ENCODE data around the gene ZBTB7A. TPM values are rescaled to one million over a fixed set of nuclear protein-coding genes. Genes with fewer than 3 reads are reported as not detected.
A peak's percentile ranks its signal among the peaks of the same experiment; 100 is the strongest.
"Not testable (repeated sequence)": the region's sequence is repeated elsewhere in the genome, so short reads cannot be mapped to it uniquely, and the experiment has no call there.

ZBTB7A gene
- total RNA-seq, 1 donor from 2014 or later: 15.3 TPM

- no peak for FAIRE-seq
- H3K36me3 ChIP-seq (ENCODE audit: control insufficient read depth, insufficient read depth, low read length): peaks cover 22% of the 10 kb centered on the region
- TF ChIP-seq CTCF (IDR thresholded peaks at IDR 0.05; ENCODE audit: insufficient read depth, low read length, severe bottlenecking): no peak
These were observed 55.9 kb downstream of the ZBTB7A start for GRCh38 chr19:4010808-4011110.

GRCh38 chr19:4009990-4010807 is 56.5 kb downstream of the ZBTB7A start:
- H3K4me3 ChIP-seq (ENCODE audit: low read depth, low read length): no peak overlapping the region
- TF ChIP-seq CTCF (IDR thresholded peaks at IDR 0.05; ENCODE audit: insufficient read depth, low read length, severe bottlenecking): no peak
- FAIRE-seq (no peak), DNase-seq (ENCODE audit: low read depth) (no peak)
- H3K27me3 ChIP-seq (ENCODE audit: control insufficient read depth, insufficient read depth, low read length): no peaks in the 10 kb centered on the region
- peaks cover 22% of the 10 kb centered on the region for H3K36me3 ChIP-seq (ENCODE audit: control insufficient read depth, insufficient read depth, low read length)

More at GRCh38 chr19:4010808-4011110, 55.9 kb downstream of the ZBTB7A start:
- no peak for DNase-seq (ENCODE audit: low read depth)
- Histone ChIP-seq H3K4me3 (ENCODE audit: low read depth, low read length) (no peak overlapping the region), H3K27me3 (ENCODE audit: control insufficient read depth, insufficient read depth, low read length) (no peaks in the 10 kb centered on the region)

- no peak for FAIRE-seq
- H3K4me3 ChIP-seq (ENCODE audit: low read depth, low read length): peak overlapping the region; percentile 90
- peaks cover 6% of the 10 kb centered on the region for H3K36me3 ChIP-seq (ENCODE audit: control insufficient read depth, insufficient read depth, low read length)
- H3K27me3 ChIP-seq (ENCODE audit: control insufficient read depth, insufficient read depth, low read length): no peaks in the 10 kb centered on the region
- TF ChIP-seq CTCF (IDR thresholded peaks at IDR 0.05; ENCODE audit: insufficient read depth, low read length, severe bottlenecking): no peak
- DNase-seq (ENCODE audit: low read depth): no peak
These were observed 58.7 kb downstream of the ZBTB7A start for GRCh38 chr19:4007836-4008539.

GRCh38 chr19:4007021-4007835 is 59.5 kb downstream of the ZBTB7A start, which contains the start of gene PIAS4:
TSS of gene PIAS4 (plus strand) at chr19:4007736. CDS start at chr19:4007761, 25 bp downstream.
- H3K4me3 ChIP-seq (ENCODE audit: low read depth, low read length): peak within 1 kb of the TSS; percentile 90
- FAIRE-seq: no peak
- H3K36me3 ChIP-seq (ENCODE audit: control insufficient read depth, insufficient read depth, low read length): peaks cover 4% of the 10 kb centered on the region
- DNase-seq (ENCODE audit: low read depth): peak; percentile 78
- H3K27me3 ChIP-seq (ENCODE audit: control insufficient read depth, insufficient read depth, low read length): no peaks in the 10 kb centered on the region
- no peak for TF ChIP-seq CTCF (IDR thresholded peaks at IDR 0.05; ENCODE audit: insufficient read depth, low read length, severe bottlenecking)

- not testable (repeated sequence) for FAIRE-seq; H3K27me3 ChIP-seq (ENCODE audit: control insufficient read depth, insufficient read depth, low read length); DNase-seq (ENCODE audit: low read depth); H3K4me3 ChIP-seq (ENCODE audit: low read depth, low read length); H3K36me3 ChIP-seq (ENCODE audit: control insufficient read depth, insufficient read depth, low read length)
These were observed 61.3 kb downstream of the ZBTB7A start for GRCh38 chr19:4005436-4005835.

DNA sequence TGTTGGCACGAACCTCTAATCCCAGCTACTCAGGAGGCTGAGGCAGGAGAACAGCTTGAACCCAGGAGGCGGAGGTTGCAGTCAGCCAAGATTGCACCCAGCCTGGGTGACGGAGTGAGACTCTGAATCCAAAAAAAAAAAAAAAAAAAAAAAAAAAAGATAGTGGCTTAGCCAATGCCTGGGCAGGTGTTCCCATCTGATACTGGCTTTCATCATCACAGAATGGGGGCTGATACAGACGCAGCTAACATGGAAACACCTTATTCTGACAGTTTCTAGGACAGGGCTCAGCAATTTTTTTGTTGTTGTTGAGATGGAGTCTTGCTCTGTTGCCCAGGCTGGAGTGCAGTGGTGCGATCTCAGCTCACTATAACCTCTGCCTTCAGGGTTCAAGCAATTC is 65.9 kb downstream of the ZBTB7A start:
- not testable (repeated sequence) for H3K27me3 ChIP-seq (ENCODE audit: control insufficient read depth, insufficient read depth, low read length); H3K36me3 ChIP-seq (ENCODE audit: control insufficient read depth, insufficient read depth, low read length); FAIRE-seq

GRCh38 chr19:3998667-3999412 is 67.9 kb downstream of the ZBTB7A start:
- H3K36me3 ChIP-seq (ENCODE audit: control insufficient read depth, insufficient read depth, low read length); H3K4me3 ChIP-seq (ENCODE audit: low read depth, low read length); H3K27me3 ChIP-seq (ENCODE audit: control insufficient read depth, insufficient read depth, low read length); FAIRE-seq; DNase-seq (ENCODE audit: low read depth): not testable (repeated sequence)

More for the DNA sequence above, 65.9 kb downstream of the ZBTB7A start:
- H3K4me3 ChIP-seq (ENCODE audit: low read depth, low read length); DNase-seq (ENCODE audit: low read depth): not testable (repeated sequence)

All from bronchial epithelial cell (primary cell).